ENCODE data around the gene STEAP4. TPM values are rescaled to one million over a fixed set of nuclear protein-coding genes. Genes with fewer than 3 reads are reported as not detected.
A peak's percentile ranks its signal among the peaks of the same experiment; 100 is the strongest.
"Not testable (repeated sequence)": the region's sequence is repeated elsewhere in the genome, so short reads cannot be mapped to it uniquely, and the experiment has no call there.

STEAP4 gene
- total and polyA plus RNA-seq, 3 experiments from 2014 or later = not detected

- Mint-ChIP-seq H3K27me3 (peaks cover 11 to 17% of the 10 kb centered on the region in 2 donors), H3K9me3 (peaks cover 0 to 6% (median 0%) of the 10 kb centered on the region in 5 donors), H3K27ac (no peak overlapping the region), H3K36me3 (no peaks in the 10 kb centered on the region), H3K4me3 (no peak overlapping the region), H3K4me1 (no peaks in the 10 kb centered on the region)
- Histone ChIP-seq H3K27ac (ENCODE audit: low read depth, low read length) (no peak overlapping the region), H3K36me3 (ENCODE audit: insufficient read depth, low read length) (no peaks in the 10 kb centered on the region), H3K9me3 (ENCODE audit: low read length) (no peaks in the 10 kb centered on the region), H3K4me1 (ENCODE audit: insufficient read depth, low read length) (no peaks in the 10 kb centered on the region), H3K4me3 (ENCODE audit: low read length) (no peak overlapping the region), H3K27me3 (ENCODE audit: insufficient read depth, low read length, poor library complexity, severe bottlenecking) (no peaks in the 10 kb centered on the region)
- ChIA-PET POLR2A (no interaction called here), CTCF (no interaction called here)
- DNase-seq = no peak
Observed at GRCh38 chr7:88260719-88261118, 46.0 kb downstream of the STEAP4 start.

- peaks cover 14% of the 10 kb centered on the region in 2 donors for H3K27me3 Mint-ChIP-seq
- CTCF ChIA-PET = no interaction called here
Observed at GRCh38 chr7:88259656-88260380, 46.9 kb downstream of the STEAP4 start.

GRCh38 chr7:88258296-88258695 lies 48.4 kb downstream of the STEAP4 start:
- H3K9me3 ChIP-seq (ENCODE audit: low read length); H3K27ac ChIP-seq (ENCODE audit: low read depth, low read length); DNase-seq; H3K4me3 ChIP-seq (ENCODE audit: low read length); H3K4me3 Mint-ChIP-seq; CTCF ChIA-PET; H3K4me1 Mint-ChIP-seq; H3K4me1 ChIP-seq (ENCODE audit: insufficient read depth, low read length); H3K27ac Mint-ChIP-seq; POLR2A ChIA-PET; H3K27me3 ChIP-seq (ENCODE audit: insufficient read depth, low read length, poor library complexity, severe bottlenecking); H3K36me3 ChIP-seq (ENCODE audit: insufficient read depth, low read length): not testable (repeated sequence)
- Mint-ChIP-seq H3K9me3 (peaks cover 11 to 23% (median 15%) of the 10 kb centered on the region in 5 donors), H3K27me3 (peaks cover 11 to 15% of the 10 kb centered on the region in 2 donors), H3K36me3 (peaks cover 0 to 12% (median 2%) of the 10 kb centered on the region in 3 donors)

More at GRCh38 chr7:88259656-88260380, 46.9 kb downstream of the STEAP4 start:
- Histone ChIP-seq H3K9me3 (ENCODE audit: low read length) (no peaks in the 10 kb centered on the region), H3K4me1 (ENCODE audit: insufficient read depth, low read length) (no peaks in the 10 kb centered on the region), H3K36me3 (ENCODE audit: insufficient read depth, low read length) (no peaks in the 10 kb centered on the region), H3K4me3 (ENCODE audit: low read length) (no peak overlapping the region), H3K27me3 (ENCODE audit: insufficient read depth, low read length, poor library complexity, severe bottlenecking) (no peaks in the 10 kb centered on the region), H3K27ac (ENCODE audit: low read depth, low read length) (no peak overlapping the region)
- POLR2A ChIA-PET = no interaction called here
- no peak for DNase-seq
- Mint-ChIP-seq H3K36me3 (no peaks in the 10 kb centered on the region), H3K27ac (no peak overlapping the region), H3K9me3 (peaks cover 0 to 11% (median under 1%) of the 10 kb centered on the region in 5 donors), H3K4me3 (no peak overlapping the region), H3K4me1 (no peaks in the 10 kb centered on the region)

- Mint-ChIP-seq H3K4me1 (no peaks in the 10 kb centered on the region), H3K4me3 (no peak overlapping the region), H3K36me3 (peaks cover 0 to 14% (median 2%) of the 10 kb centered on the region in 3 donors), H3K27ac (no peak overlapping the region), H3K27me3 (peaks cover 11 to 18% of the 10 kb centered on the region in 2 donors), H3K9me3 (peaks cover 12 to 26% (median 17%) of the 10 kb centered on the region in 5 donors)
- Histone ChIP-seq H3K27me3 (ENCODE audit: insufficient read depth, low read length, poor library complexity, severe bottlenecking) (no peaks in the 10 kb centered on the region), H3K9me3 (ENCODE audit: low read length) (no peaks in the 10 kb centered on the region), H3K36me3 (ENCODE audit: insufficient read depth, low read length) (no peaks in the 10 kb centered on the region), H3K4me1 (ENCODE audit: insufficient read depth, low read length) (no peaks in the 10 kb centered on the region), H3K4me3 (ENCODE audit: low read length) (no peak overlapping the region), H3K27ac (ENCODE audit: low read depth, low read length) (no peak overlapping the region)
- no peak for DNase-seq
- ChIA-PET CTCF (no interaction called here), POLR2A (no interaction called here)
Observed at GRCh38 chr7:88256906-88257305, 49.8 kb downstream of the STEAP4 start.

- ChIA-PET POLR2A (no interaction called here), CTCF (no interaction called here)
- Mint-ChIP-seq H3K9me3 (peaks cover 12 to 26% (median 20%) of the 10 kb centered on the region in 5 donors), H3K27me3 (peaks cover 21 to 23% of the 10 kb centered on the region in 2 donors), H3K27ac (no peak overlapping the region), H3K4me1 (no peaks in the 10 kb centered on the region), H3K36me3 (peaks cover 0 to 19% (median 3%) of the 10 kb centered on the region in 3 donors), H3K4me3 (no peak overlapping the region)
- no peaks in the 10 kb centered on the region for H3K36me3 ChIP-seq (ENCODE audit: insufficient read depth, low read length)
- H3K27ac ChIP-seq (ENCODE audit: low read depth, low read length) = no peak overlapping the region
- no peaks in the 10 kb centered on the region for H3K9me3 ChIP-seq (ENCODE audit: low read length)
- no peak overlapping the region for H3K4me3 ChIP-seq (ENCODE audit: low read length)
- no peaks in the 10 kb centered on the region for H3K27me3 ChIP-seq (ENCODE audit: insufficient read depth, low read length, poor library complexity, severe bottlenecking)
- no peak for DNase-seq
- no peaks in the 10 kb centered on the region for H3K4me1 ChIP-seq (ENCODE audit: insufficient read depth, low read length)
Observed at GRCh38 chr7:88254721-88255424, 51.8 kb downstream of the STEAP4 start.

GRCh38 chr7:88253640-88254039 lies 53.1 kb downstream of the STEAP4 start:
- Mint-ChIP-seq H3K27me3 (peaks cover 22 to 28% of the 10 kb centered on the region in 2 donors), H3K4me3 (no peak overlapping the region), H3K27ac (no peak overlapping the region), H3K4me1 (no peaks in the 10 kb centered on the region), H3K36me3 (peaks cover 0 to 19% (median 3%) of the 10 kb centered on the region in 3 donors), H3K9me3 (peaks cover 12 to 26% (median 20%) of the 10 kb centered on the region in 5 donors)
- no peaks in the 10 kb centered on the region for H3K9me3 ChIP-seq (ENCODE audit: low read length)
- ChIA-PET POLR2A (no interaction called here), CTCF (no interaction called here)
- no peak for DNase-seq
- no peaks in the 10 kb centered on the region for H3K27me3 ChIP-seq (ENCODE audit: insufficient read depth, low read length, poor library complexity, severe bottlenecking)
- H3K36me3 ChIP-seq (ENCODE audit: insufficient read depth, low read length) = no peaks in the 10 kb centered on the region
- H3K4me1 ChIP-seq (ENCODE audit: insufficient read depth, low read length) = no peaks in the 10 kb centered on the region
- no peak overlapping the region for H3K27ac ChIP-seq (ENCODE audit: low read depth, low read length)
- H3K4me3 ChIP-seq (ENCODE audit: low read length) = no peak overlapping the region

- H3K27me3 ChIP-seq (ENCODE audit: insufficient read depth, low read length, poor library complexity, severe bottlenecking) = no peaks in the 10 kb centered on the region
- Mint-ChIP-seq H3K36me3 (no peaks in the 10 kb centered on the region), H3K4me3 (no peak overlapping the region), H3K27ac (no peak overlapping the region), H3K27me3 (peaks cover 2 to 13% of the 10 kb centered on the region in 2 donors), H3K4me1 (no peaks in the 10 kb centered on the region), H3K9me3 (no peaks in the 10 kb centered on the region)
- no peak overlapping the region for H3K4me3 ChIP-seq (ENCODE audit: low read length)
- ChIA-PET CTCF (interaction anchor here (0.6 kb wide), 1 partner anchor 17 kb away, joined by 3 read pairs; no protein-coding TSS in a partner anchor), POLR2A (no interaction called here)
- H3K4me1 ChIP-seq (ENCODE audit: insufficient read depth, low read length) = no peaks in the 10 kb centered on the region
- no peaks in the 10 kb centered on the region for H3K9me3 ChIP-seq (ENCODE audit: low read length)
- H3K36me3 ChIP-seq (ENCODE audit: insufficient read depth, low read length) = no peaks in the 10 kb centered on the region
- no peak overlapping the region for H3K27ac ChIP-seq (ENCODE audit: low read depth, low read length)
- no peak for DNase-seq
Observed at GRCh38 chr7:88244258-88244657, 62.4 kb downstream of the STEAP4 start.

- Mint-ChIP-seq H3K27ac (no peak overlapping the region), H3K4me3 (no peak overlapping the region)
- CTCF ChIA-PET = interaction anchor here (1.0 kb wide), 1 partner anchor 23 kb away, joined by 4 read pairs; the partner anchor contains the start of gene SRI
Observed at GRCh38 chr7:88243345-88243909, 63.3 kb downstream of the STEAP4 start.

More at GRCh38 chr7:88243345-88243909, 63.3 kb downstream of the STEAP4 start:
- no peak overlapping the region for H3K4me3 ChIP-seq (ENCODE audit: low read length)
- no peaks in the 10 kb centered on the region for H3K36me3 ChIP-seq (ENCODE audit: insufficient read depth, low read length)
- peak in 1 of 5 donors; percentile 14 for DNase-seq
- Mint-ChIP-seq H3K4me1 (no peaks in the 10 kb centered on the region), H3K9me3 (no peaks in the 10 kb centered on the region), H3K36me3 (no peaks in the 10 kb centered on the region), H3K27me3 (peaks cover 2 to 6% of the 10 kb centered on the region in 2 donors)
- H3K9me3 ChIP-seq (ENCODE audit: low read length) = no peaks in the 10 kb centered on the region
- no peaks in the 10 kb centered on the region for H3K4me1 ChIP-seq (ENCODE audit: insufficient read depth, low read length)
- POLR2A ChIA-PET = no interaction called here
- H3K27me3 ChIP-seq (ENCODE audit: insufficient read depth, low read length, poor library complexity, severe bottlenecking) = no peaks in the 10 kb centered on the region
- no peak overlapping the region for H3K27ac ChIP-seq (ENCODE audit: low read depth, low read length)

Measured in CD8-positive, alpha-beta memory T cell (primary cell).